HepG2 (cell line): ENCODE measurements around the gene MFSD2B. TPM values are rescaled to one million over a fixed set of nuclear protein-coding genes. Genes with fewer than 3 reads are reported as not detected.

Experiments used
- ATF6 ChIP-seq: sonication (generic); formaldehyde crosslinking; conservative IDR thresholded peaks from 2 replicates; pipeline ENCODE4 v1.4.0; 2020; ENCODE audit warnings: missing genetic modification reagents
- DZIP1 ChIP-seq: sonication (generic); formaldehyde crosslinking; IDR thresholded peaks from 2 replicates; pipeline ENCODE4 v1.5.0; 2020; ENCODE audit warnings: mild to moderate bottlenecking, missing genetic modification reagents
- EED ChIP-seq: sonication (generic); formaldehyde crosslinking; IDR thresholded peaks from 2 replicates; pipeline ENCODE4 v1.5.0; 2020; ENCODE audit warnings: mild to moderate bottlenecking, missing genetic modification reagents
- ELF3 ChIP-seq: IDR thresholded peaks from 2 replicates; pipeline ENCODE4 v1.6.1; 2016; ENCODE audit warnings: missing genetic modification reagents, missing compliant biosample characterization
- GABPB1 ChIP-seq: IDR thresholded peaks from 2 replicates; pipeline ENCODE4 v1.6.1; 2016; ENCODE audit warnings: mild to moderate bottlenecking, missing genetic modification reagents, moderate library complexity, missing compliant biosample characterization
- GRHL1 ChIP-seq: sonication (generic); formaldehyde crosslinking; conservative IDR thresholded peaks from 2 replicates; pipeline ENCODE4 v1.8.0; 2022; ENCODE audit warnings: missing genetic modification reagents
- HOXA3 ChIP-seq: sonication (generic); formaldehyde crosslinking; IDR thresholded peaks from 2 replicates; pipeline ENCODE4 v1.5.0; 2020; ENCODE audit warnings: missing genetic modification reagents
- MAFF ChIP-seq: IDR thresholded peaks from 2 replicates; pipeline ENCODE4 v1.6.1; 2011; ENCODE audit warnings: low read depth, low read length, improper control_type of control experiment
- MIXL1 ChIP-seq: IDR thresholded peaks from 2 replicates; pipeline ENCODE4 v1.6.1; 2016
- MTERF4 ChIP-seq: sonication (generic); formaldehyde crosslinking; IDR thresholded peaks from 2 replicates; pipeline ENCODE4 v1.8.0; 2023; ENCODE audit warnings: mild to moderate bottlenecking, missing genetic modification reagents
- RXRB ChIP-seq: IDR thresholded peaks from 2 replicates; pipeline ENCODE4 v1.6.1; 2016; ENCODE audit warnings: borderline replicate concordance, missing genetic modification reagents, missing compliant biosample characterization
- SKIL ChIP-seq: sonication (generic); formaldehyde crosslinking; IDR thresholded peaks from 2 replicates; pipeline ENCODE4 v1.8.0; 2022; ENCODE audit warnings: missing genetic modification reagents, mild to moderate bottlenecking, moderate library complexity, borderline replicate concordance
- TBX2 ChIP-seq: sonication (generic); formaldehyde crosslinking; IDR thresholded peaks from 2 replicates; pipeline ENCODE4 v1.5.0; 2020; ENCODE audit warnings: missing genetic modification reagents, mild to moderate bottlenecking, borderline replicate concordance
- ZNF543 ChIP-seq: sonication (generic); formaldehyde crosslinking; IDR thresholded peaks from 2 replicates; pipeline ENCODE4 v1.4.0; 2020; ENCODE audit warnings: mild to moderate bottlenecking, missing genetic modification reagents
- ZNF614 ChIP-seq: IDR thresholded peaks from 2 replicates; pipeline ENCODE4 v1.6.1; 2018; ENCODE audit warnings: missing biosample characterization, missing genetic modification reagents, inconsistent platforms, borderline replicate concordance
- ZNF746 ChIP-seq: sonication (generic); formaldehyde crosslinking; IDR thresholded peaks from 2 replicates; pipeline ENCODE4 v1.8.0; 2022; ENCODE audit warnings: mild to moderate bottlenecking, missing genetic modification reagents
- ZSCAN25 ChIP-seq: sonication (generic); formaldehyde crosslinking; IDR thresholded peaks from 2 replicates; pipeline ENCODE4 v1.8.0; 2022; ENCODE audit warnings: mild to moderate bottlenecking, missing genetic modification reagents
- ZSCAN29 ChIP-seq: sonication (generic); formaldehyde crosslinking; conservative IDR thresholded peaks from 2 replicates; pipeline ENCODE4 v1.4.0; 2020; ENCODE audit warnings: mild to moderate bottlenecking, missing genetic modification reagents
- polyA plus RNA-seq, 8 experiments: library from polyadenylated mRNA; depleted of rRNA in 3 of 8; stranded (reverse) in 7 of 8; unstranded in 1 of 8; fragments of >200 nt; fragmentation: Illumina TruSeq in 4 of 8; extraction: Trizol in 4 of 8; gene quantifications; 2 replicates each; pipeline versions ENCODE4 v1.2.1 to v1.2.3, GENCODE V29; 2011 to 2016; ENCODE audit warnings: low read depth in 4 of 8, missing spikeins in 1 of 8, mixed read lengths in 1 of 8; ENCODE audit not compliant: insufficient read depth in 1 of 8
- total RNA-seq, 5 experiments: library from RNA; depleted of rRNA; stranded (reverse); fragments of >200 nt; fragmentation: Illumina TruSeq; extraction: Trizol; gene quantifications; 2 replicates each; pipeline ENCODE4 v1.2.3, GENCODE V29; 2016; ENCODE audit warnings: low read depth in 1 of 5

MFSD2B gene
- total and polyA plus RNA-seq, 2 of the 13 experiments (the other 11 are each of a cell fraction or from before 2014, with no cell fraction given): 0.21 to 0.93 TPM

- TF ChIP-seq HOXA3 (CRISPR knock-in tag) (0 out of 2 replicates have a peak, but pooled peaks have one; percentile 14), ZNF746 (CRISPR knock-in tag) (no peak), MTERF4 (0 out of 2 replicates have a peak, but pooled peaks have one; percentile 4), ZSCAN29 (no peak), SKIL (CRISPR knock-in tag) (peak; percentile 54; the same call in 1 of the 2 replicates), EED (peak; percentile 18; the same call in 1 of the 2 replicates), GABPB1 (CRISPR knock-in tag) (0 out of 2 replicates have a peak, but pooled peaks have one; percentile 63), TBX2 (CRISPR knock-in tag) (no peak; the same call in 1 of the 2 replicates), ELF3 (CRISPR knock-in tag) (no peak), ZSCAN25 (peak; percentile 15; the same call in 1 of the 2 replicates), ZNF543 (no peak), MIXL1 (CRISPR knock-in tag) (no peak), ATF6 (CRISPR knock-in tag) (0 out of 2 replicates have a peak, but pooled peaks have one; percentile 19), MAFF (no peak), RXRB (no peak; the same call in 1 of the 2 replicates), ZNF614 (CRISPR knock-in tag) (no peak), DZIP1 (CRISPR knock-in tag) (no peak), GRHL1 (CRISPR knock-in tag) (no peak)
These were observed 40.4 kb downstream of the MFSD2B start (continued) for GRCh38 chr2:24050041-24050979.
